Activated CD4-positive, alpha-beta T cell treated with anti-CD3 and anti-CD28 coated beads, Interleukin-2, amount 10 ng/mL, durations not matched to agents 24 days and 14 days (primary cell): ENCODE measurements around the gene PRDM8. TPM values are rescaled to one million over a fixed set of nuclear protein-coding genes. Genes with fewer than 3 reads are reported as not detected.

Experiments
- DNase-seq: peaks from one replicate; pipeline ENCODE4 v3.0.0; 2022
- H3K27ac Mint-ChIP-seq: one replicate; pipeline ENCODE4 v1.8.0; 2022; ENCODE audit warnings: mild to moderate bottlenecking, mixed read lengths
- H3K27me3 Mint-ChIP-seq: one replicate; pipeline ENCODE4 v1.8.0; 2022; ENCODE audit warnings: mixed read lengths
- H3K36me3 Mint-ChIP-seq: one replicate; pipeline ENCODE4 v1.8.0; 2022; ENCODE audit warnings: low read depth, mild to moderate bottlenecking, mixed read lengths
- H3K4me1 Mint-ChIP-seq: one replicate; pipeline ENCODE4 v1.8.0; 2021; ENCODE audit warnings: mixed read lengths
- H3K4me3 Mint-ChIP-seq: one replicate; pipeline ENCODE4 v1.8.0; 2022; ENCODE audit warnings: mild to moderate bottlenecking, moderate library complexity, mixed read lengths
- H3K9me3 Mint-ChIP-seq: one replicate; pipeline ENCODE4 v1.8.0; 2021; ENCODE audit warnings: mixed read lengths
- intact Hi-C: fragments of 100-400 bp; cut with micrococcal nuclease; formaldehyde crosslinking; loops from one replicate; pipeline ENCODE4 v1.15.1; 2023
- total RNA-seq: library from RNA; stranded (reverse); gene quantifications from 2 replicates; pipeline ENCODE4 v1.2.3, GENCODE V29; 2022

Gene PRDM8
- total RNA-seq, 1 donor from 2014 or later = 4.6 TPM

- Mint-ChIP-seq H3K27me3 (peaks cover 24% of the 10 kb centered on the region), H3K36me3 (peaks cover 13% of the 10 kb centered on the region), H3K27ac (no peak overlapping the region), H3K9me3 (no peaks in the 10 kb centered on the region), H3K4me3 (no peak overlapping the region), H3K4me1 (peaks cover 34% of the 10 kb centered on the region)
- DNase-seq = peak; percentile 53
- intact Hi-C loops = loop anchor here (10.0 kb wide), 1 partner anchor 1412 kb away; the partner anchor contains the start of gene BMP2K
These were observed 10.6 kb upstream of the PRDM8 start for GRCh38 chr4:80186676-80187075.

GRCh38 chr4:80187677-80188076 lies 9.6 kb upstream of the PRDM8 start:
- Mint-ChIP-seq H3K27me3 (peaks cover 31% of the 10 kb centered on the region), H3K27ac (no peak overlapping the region), H3K4me1 (peaks cover 25% of the 10 kb centered on the region), H3K9me3 (no peaks in the 10 kb centered on the region), H3K4me3 (no peak overlapping the region), H3K36me3 (peaks cover 13% of the 10 kb centered on the region)
- DNase-seq = peak; percentile 44
- intact Hi-C loops = loop anchor here (10.0 kb wide), 1 partner anchor 1413 kb away; the partner anchor contains the start of gene BMP2K

GRCh38 chr4:80188457-80188800 lies 8.9 kb upstream of the PRDM8 start:
- peaks cover 15% of the 10 kb centered on the region for H3K36me3 Mint-ChIP-seq
- H3K4me3 Mint-ChIP-seq = no peak overlapping the region
- intact Hi-C loops = loop anchor here (10.0 kb wide), 1 partner anchor 1414 kb away; the partner anchor contains the start of gene BMP2K
- H3K27ac Mint-ChIP-seq = no peak overlapping the region
- H3K9me3 Mint-ChIP-seq = no peaks in the 10 kb centered on the region
- H3K27me3 Mint-ChIP-seq = peaks cover 35% of the 10 kb centered on the region
- peak; percentile 38 for DNase-seq
- peaks cover 20% of the 10 kb centered on the region for H3K4me1 Mint-ChIP-seq

- Mint-ChIP-seq H3K9me3 (no peaks in the 10 kb centered on the region), H3K36me3 (peaks cover 15% of the 10 kb centered on the region)
These were observed 8.4 kb upstream of the PRDM8 start for GRCh38 chr4:80188801-80189458.

GRCh38 chr4:80189581-80189955 lies 7.7 kb upstream of the PRDM8 start:
- DNase-seq = peak; percentile 47
- Mint-ChIP-seq H3K36me3 (peaks cover 15% of the 10 kb centered on the region), H3K9me3 (no peaks in the 10 kb centered on the region), H3K4me3 (no peak overlapping the region), H3K27me3 (peaks cover 44% of the 10 kb centered on the region), H3K4me1 (peaks cover 16% of the 10 kb centered on the region), H3K27ac (no peak overlapping the region)
- intact Hi-C loops = loop anchor here (10.0 kb wide), 1 partner anchor 1415 kb away; the partner anchor contains the start of gene BMP2K

More at GRCh38 chr4:80188801-80189458, 8.4 kb upstream of the PRDM8 start:
- peaks cover 40% of the 10 kb centered on the region for H3K27me3 Mint-ChIP-seq
- H3K27ac Mint-ChIP-seq = no peak overlapping the region
- peak; percentile 50 for DNase-seq
- intact Hi-C loops = loop anchor here (10.0 kb wide), 1 partner anchor 1414 kb away; the partner anchor contains the start of gene BMP2K
- no peak overlapping the region for H3K4me3 Mint-ChIP-seq
- H3K4me1 Mint-ChIP-seq = peaks cover 20% of the 10 kb centered on the region

- H3K36me3 Mint-ChIP-seq = peaks cover 17% of the 10 kb centered on the region
- H3K27me3 Mint-ChIP-seq = peaks cover 49% of the 10 kb centered on the region
- intact Hi-C loops = loop anchor here (10.0 kb wide), 1 partner anchor 1415 kb away; the partner anchor contains the start of gene BMP2K
- peaks cover 14% of the 10 kb centered on the region for H3K4me1 Mint-ChIP-seq
- no peaks in the 10 kb centered on the region for H3K9me3 Mint-ChIP-seq
- peak; percentile 50 for DNase-seq
- H3K27ac Mint-ChIP-seq = no peak overlapping the region
- no peak overlapping the region for H3K4me3 Mint-ChIP-seq
These were observed 7.2 kb upstream of the PRDM8 start for GRCh38 chr4:80189956-80190677.

- peak; percentile 46 for DNase-seq
- intact Hi-C loops = no loop called here
These were observed 4.9 kb upstream of the PRDM8 start for GRCh38 chr4:80192252-80192866.

GRCh38 chr4:80192937-80193336 lies 4.4 kb upstream of the PRDM8 start:
- intact Hi-C loops = no loop called here
- Mint-ChIP-seq H3K36me3 (peaks cover 26% of the 10 kb centered on the region), H3K27ac (no peak overlapping the region), H3K27me3 (peaks cover 50% of the 10 kb centered on the region), H3K9me3 (no peaks in the 10 kb centered on the region), H3K4me1 (peaks cover 10% of the 10 kb centered on the region), H3K4me3 (no peak overlapping the region)
- DNase-seq = peak; percentile 14

More at GRCh38 chr4:80192252-80192866, 4.9 kb upstream of the PRDM8 start:
- H3K9me3 Mint-ChIP-seq = no peaks in the 10 kb centered on the region
- H3K27ac Mint-ChIP-seq = no peak overlapping the region
- H3K4me3 Mint-ChIP-seq = no peak overlapping the region
- peaks cover 6% of the 10 kb centered on the region for H3K4me1 Mint-ChIP-seq
- peaks cover 24% of the 10 kb centered on the region for H3K36me3 Mint-ChIP-seq
- peaks cover 48% of the 10 kb centered on the region for H3K27me3 Mint-ChIP-seq

- peak; percentile 33 for DNase-seq
- intact Hi-C loops = no loop called here
- no peaks in the 10 kb centered on the region for H3K9me3 Mint-ChIP-seq
- peaks cover 13% of the 10 kb centered on the region for H3K4me1 Mint-ChIP-seq
- H3K36me3 Mint-ChIP-seq = peaks cover 30% of the 10 kb centered on the region
- H3K27ac Mint-ChIP-seq = no peak overlapping the region
- H3K4me3 Mint-ChIP-seq = peak overlapping the region; percentile 2
- peaks cover 66% of the 10 kb centered on the region for H3K27me3 Mint-ChIP-seq
These were observed 1.7 kb upstream of the PRDM8 start for GRCh38 chr4:80195441-80196140.

GRCh38 chr4:80196259-80196921 lies 913 bp upstream of the PRDM8 start:
- Mint-ChIP-seq H3K27me3 (peaks cover 70% of the 10 kb centered on the region), H3K9me3 (no peaks in the 10 kb centered on the region), H3K4me1 (peaks cover 18% of the 10 kb centered on the region), H3K36me3 (peaks cover 33% of the 10 kb centered on the region), H3K4me3 (peak overlapping the region; percentile 62), H3K27ac (no peak overlapping the region)
- DNase-seq = no peak
- intact Hi-C loops = no loop called here

GRCh38 chr4:80197601-80198440 lies 518 bp downstream of the PRDM8 start:
- Mint-ChIP-seq H3K27ac (no peak overlapping the region), H3K36me3 (peaks cover 36% of the 10 kb centered on the region), H3K4me3 (peak overlapping the region; percentile 62), H3K27me3 (peaks cover 67% of the 10 kb centered on the region), H3K4me1 (peaks cover 23% of the 10 kb centered on the region), H3K9me3 (no peaks in the 10 kb centered on the region)
- peak; percentile 63 for DNase-seq
- intact Hi-C loops = no loop called here

- no peak for DNase-seq
- intact Hi-C loops = no loop called here
- peak overlapping the region; percentile 62 for H3K4me3 Mint-ChIP-seq
- peaks cover 34% of the 10 kb centered on the region for H3K36me3 Mint-ChIP-seq
- no peaks in the 10 kb centered on the region for H3K9me3 Mint-ChIP-seq
- no peak overlapping the region for H3K27ac Mint-ChIP-seq
- H3K27me3 Mint-ChIP-seq = peaks cover 63% of the 10 kb centered on the region
- peaks cover 24% of the 10 kb centered on the region for H3K4me1 Mint-ChIP-seq
These were observed 1.1 kb downstream of the PRDM8 start for GRCh38 chr4:80198441-80198837.
